K562 (cell line): ENCODE data around the gene ELK1. TPM values are rescaled to one million over a fixed set of nuclear protein-coding genes. Genes with fewer than 3 reads are reported as not detected.

ENCODE experiments used
- ARID1B ChIP-seq: fragments of 450-650 bp; IDR thresholded peaks from 2 replicates; pipeline ENCODE4 v1.6.1; 2016; ENCODE audit warnings: antibody characterized with exemption, mild to moderate bottlenecking, inconsistent platforms
- MYC ChIP-seq, 2 experiments: fragments of 250-450 bp in 1 of 2; sonication (Bioruptor Pico) in 1 of 2; IDR thresholded peaks; 2 replicates each; pipeline versions ENCODE4 v1.5.1 to v1.6.1; 2012 to 2021; ENCODE audit warnings: low read depth in 2 of 2, borderline replicate concordance in 1 of 2, improper control_type of control experiment in 1 of 2, low read length in 1 of 2, mild to moderate bottlenecking in 1 of 2, moderate library complexity in 1 of 2
- NFE2 ChIP-seq: IDR thresholded peaks from 2 replicates; pipeline ENCODE4 v1.6.1; 2014; ENCODE audit warnings: antibody characterized with exemption, low read depth
- TAL1 ChIP-seq: fragments of 450-650 bp; IDR thresholded peaks from 2 replicates; pipeline ENCODE4 v1.6.1; 2016; ENCODE audit warnings: mild to moderate bottlenecking
- TEAD1 ChIP-seq, 2 experiments: fragments of 450-650 bp in 1 of 2; sonication (generic) in 1 of 2; formaldehyde crosslinking; IDR thresholded peaks; 2 replicates each; pipeline versions ENCODE4 v1.4.0 to v1.8.0; 2020 to 2022; ENCODE audit warnings: mild to moderate bottlenecking in 2 of 2, missing genetic modification reagents in 1 of 2
- ZNF584 ChIP-seq: fragments of 200-800 bp; sonication (Bioruptor generic); IDR thresholded peaks from 2 replicates; pipeline ENCODE4 v1.6.1; 2016; ENCODE audit warnings: low read depth, mild to moderate bottlenecking, missing genetic modification characterization, missing compliant biosample characterization
- polyA plus RNA-seq, 8 experiments: library from polyadenylated mRNA; depleted of rRNA in 4 of 8; stranded (reverse) in 5 of 8; unstranded in 3 of 8; fragments of >200 nt; fragmentation: Nextera tagmentation in 2 of 8; fragmentation: Illumina TruSeq in 1 of 8; extraction: Ambion mirVana in 2 of 8; extraction: Trizol in 1 of 8; gene quantifications; 2 replicates each; pipeline versions ENCODE4 v1.2.1 to v1.2.3, GENCODE V29; 2011 to 2014; ENCODE audit warnings: inconsistent platforms in 1 of 8, missing spikeins in 1 of 8
- total RNA-seq, 7 experiments: library from RNA; depleted of rRNA in 6 of 7; stranded (reverse); fragments of >200 nt in 6 of 7; fragmentation: Illumina TruSeq in 2 of 7; extraction: Trizol in 2 of 7; gene quantifications; 2 replicates each; pipeline versions ENCODE4 v1.2.1 to v1.2.3, GENCODE V29; 2011 to 2021; ENCODE audit warnings: low replicate concordance in 1 of 7
- TF ChIP-seq, protein P1 (sequence below): fragments of 450-650 bp; IDR thresholded peaks from 2 replicates; pipeline ENCODE4 v1.7.0; 2016; ENCODE audit warnings: borderline replicate concordance
- TF ChIP-seq, protein P2 (sequence below): fragments of 250-450 bp; sonication (Bioruptor Pico); IDR thresholded peaks from 2 replicates; pipeline ENCODE4 v1.5.0; 2021

ELK1 gene
- total and polyA plus RNA-seq, 9 of the 15 experiments (the other 6 are each of a cell fraction or from before 2014, with no cell fraction given) = 4.4 to 74.9 (median 26.5) TPM

DNA sequence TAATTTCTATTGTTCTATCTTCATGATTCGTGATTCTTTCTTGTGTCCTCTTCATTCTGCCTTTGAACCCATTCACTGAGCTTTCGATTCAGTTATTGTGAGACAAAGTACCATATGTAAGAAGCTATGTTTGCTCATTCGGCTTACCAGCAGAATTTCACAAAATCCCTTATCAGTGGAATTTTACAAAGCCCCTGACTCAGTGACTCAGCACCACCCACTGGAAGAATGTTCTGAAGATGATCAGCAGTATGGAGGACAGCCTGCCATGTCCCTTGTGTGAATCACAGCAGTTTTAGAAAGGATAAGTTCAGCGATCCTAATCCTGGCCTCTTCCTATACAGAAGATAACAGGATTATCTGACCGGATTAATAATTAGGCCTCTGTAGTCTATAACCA lies 14.4 kb upstream of the ELK1 start (continued):
- TF ChIP-seq, protein P1, sequence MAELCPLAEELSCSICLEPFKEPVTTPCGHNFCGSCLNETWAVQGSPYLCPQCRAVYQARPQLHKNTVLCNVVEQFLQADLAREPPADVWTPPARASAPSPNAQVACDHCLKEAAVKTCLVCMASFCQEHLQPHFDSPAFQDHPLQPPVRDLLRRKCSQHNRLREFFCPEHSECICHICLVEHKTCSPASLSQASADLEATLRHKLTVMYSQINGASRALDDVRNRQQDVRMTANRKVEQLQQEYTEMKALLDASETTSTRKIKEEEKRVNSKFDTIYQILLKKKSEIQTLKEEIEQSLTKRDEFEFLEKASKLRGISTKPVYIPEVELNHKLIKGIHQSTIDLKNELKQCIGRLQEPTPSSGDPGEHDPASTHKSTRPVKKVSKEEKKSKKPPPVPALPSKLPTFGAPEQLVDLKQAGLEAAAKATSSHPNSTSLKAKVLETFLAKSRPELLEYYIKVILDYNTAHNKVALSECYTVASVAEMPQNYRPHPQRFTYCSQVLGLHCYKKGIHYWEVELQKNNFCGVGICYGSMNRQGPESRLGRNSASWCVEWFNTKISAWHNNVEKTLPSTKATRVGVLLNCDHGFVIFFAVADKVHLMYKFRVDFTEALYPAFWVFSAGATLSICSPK = no peak
- TF ChIP-seq, protein P2, sequence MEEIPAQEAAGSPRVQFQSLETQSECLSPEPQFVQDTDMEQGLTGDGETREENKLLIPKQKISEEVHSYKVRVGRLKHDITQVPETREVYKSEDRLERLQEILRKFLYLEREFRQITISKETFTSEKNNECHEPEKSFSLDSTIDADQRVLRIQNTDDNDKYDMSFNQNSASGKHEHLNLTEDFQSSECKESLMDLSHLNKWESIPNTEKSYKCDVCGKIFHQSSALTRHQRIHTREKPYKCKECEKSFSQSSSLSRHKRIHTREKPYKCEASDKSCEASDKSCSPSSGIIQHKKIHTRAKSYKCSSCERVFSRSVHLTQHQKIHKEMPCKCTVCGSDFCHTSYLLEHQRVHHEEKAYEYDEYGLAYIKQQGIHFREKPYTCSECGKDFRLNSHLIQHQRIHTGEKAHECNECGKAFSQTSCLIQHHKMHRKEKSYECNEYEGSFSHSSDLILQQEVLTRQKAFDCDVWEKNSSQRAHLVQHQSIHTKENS (CRISPR knock-in tag) = no peak
- no peak for TF ChIP-seq MYC (IDR thresholded peaks at IDR 0.05; ENCODE audit: low read depth, low read length)
- TF ChIP-seq MYC (CRISPR knock-in tag; IDR thresholded peaks at IDR 0.05; ENCODE audit: borderline replicate concordance, low read depth) = no peak
- peak; percentile 35; the same call in 1 of the 2 replicates for TF ChIP-seq ARID1B
- TF ChIP-seq ZNF584 (CRISPR knock-in tag) = 0 out of 2 replicates have a peak, but pooled peaks have one; percentile 36
- no peak for TF ChIP-seq TAL1
- TF ChIP-seq TEAD1 (CRISPR knock-in tag; IDR thresholded peaks at IDR 0.05) = no peak
- peak; percentile 69 for TF ChIP-seq NFE2
